Aorta (tissue), 5 donors: Measurements from ENCODE around the gene ARID5B. TPM values are rescaled to one million over a fixed set of nuclear protein-coding genes. Genes with fewer than 3 reads are reported as not detected.

Source experiments
- ATAC-seq: fragments of 200-7000 bp; cut with Tn5 transposase; one replicate; pipeline ENCODE4 v1.9.1; 2022; ENCODE audit warnings: moderate library complexity; ENCODE audit not compliant: low FRiP score
- DNase-seq, 2 donors: peaks; one replicate each; pipeline ENCODE4 v3.0.0-alpha.2; 2020
- H3K27ac ChIP-seq, 2 donors: one replicate each; pipeline ENCODE4 v1.5.1; 2013; ENCODE audit warnings: low read length in 2 of 2, mild to moderate bottlenecking in 2 of 2, moderate library complexity in 2 of 2, control low read depth in 1 of 2, inconsistent platforms in 1 of 2, low read depth in 1 of 2
- H3K27me3 ChIP-seq, 2 donors: one replicate each; pipeline ENCODE4 v1.6.1; 2013; ENCODE audit warnings: control low read depth in 1 of 2, low read length in 1 of 2, mild to moderate bottlenecking in 1 of 2, moderate library complexity in 1 of 2; ENCODE audit not compliant: insufficient read depth in 2 of 2, control insufficient read depth in 1 of 2
- H3K36me3 ChIP-seq, 2 donors: one replicate each; pipeline ENCODE4 v1.6.1; 2013; ENCODE audit warnings: control low read depth in 1 of 2, low read length in 1 of 2, mild to moderate bottlenecking in 1 of 2; ENCODE audit not compliant: insufficient read depth in 2 of 2, control insufficient read depth in 1 of 2
- H3K4me1 ChIP-seq, 2 donors: one replicate each; pipeline ENCODE4 v1.6.1; 2013; ENCODE audit warnings: low read length in 2 of 2, control low read depth in 1 of 2, mild to moderate bottlenecking in 1 of 2, moderate library complexity in 1 of 2; ENCODE audit not compliant: insufficient read depth in 2 of 2, control insufficient read depth in 1 of 2
- H3K4me3 ChIP-seq, 2 donors: one replicate each; pipeline ENCODE4 v1.5.1; 2013; ENCODE audit warnings: low read length in 2 of 2, control low read depth in 1 of 2, mild to moderate bottlenecking in 1 of 2
- H3K9me3 ChIP-seq: one replicate; pipeline ENCODE4 v1.6.1; 2013; ENCODE audit warnings: mild to moderate bottlenecking, low read length; ENCODE audit not compliant: control insufficient read depth
- WGBS, 2 donors: extraction: QIAGEN DNeasy Blood & Tissue Kit; methylation state at CpG; one replicate each; pipeline ENCODE4 v1.1.7; 2013; 5-methylcytosine and 5-hydroxymethylcytosine counted together
- intact Hi-C, 2 donors: fragments of 100-400 bp; cut with DNase I; formaldehyde crosslinking; loops; one replicate each; pipeline versions ENCODE4 v1.14.2 to v1.15.0; 2022
- polyA plus RNA-seq, 2 donors: library from polyadenylated mRNA; stranded (reverse); fragments of 200-250 nt; gene quantifications; one replicate each; pipeline ENCODE4 v1.2.3, GENCODE V29; 2013
- total RNA-seq, 2 donors: library from RNA; stranded (reverse); fragmentation: NEBNext Ultra II Directional; extraction: Animal tissue kit (Norgen Biotek cat#: 25700); gene quantifications; one replicate each; pipeline ENCODE4 v1.2.1, GENCODE V29; 2021
- donor health status: healthy with polysubstance abuse.
- donor health status: Bipolar disorder and iron deficiency.
- donor health status: DM: no; HTN: no; CAD: no.
- donor health status: DM: no; HTN: no; CAD: no.
- donor health status: DM: yes; HTN: yes; CAD: no.

Gene ARID5B
- total and polyA plus RNA-seq, 4 donors, result 7.8 to 143 (median 49.7) TPM

DNA sequence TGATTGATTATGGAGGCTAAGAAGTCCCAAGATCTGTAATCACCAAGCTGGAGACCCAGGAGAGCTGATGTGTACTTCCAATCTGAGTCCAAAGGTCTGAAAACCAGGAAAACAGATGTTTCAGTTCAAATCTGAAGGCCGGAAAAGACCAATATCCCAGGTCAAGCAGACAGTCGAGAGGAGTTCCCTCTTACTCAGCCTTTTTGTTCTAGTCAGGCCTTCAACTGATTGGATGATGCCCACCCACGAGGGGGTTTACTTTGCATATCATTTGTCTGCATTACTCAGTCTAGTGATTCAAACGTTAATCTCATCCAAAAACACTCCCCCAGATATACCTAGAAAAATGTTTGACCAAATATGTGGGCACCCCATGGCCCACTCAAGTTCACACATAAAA, 7.4 kb upstream of the ARID5B start:
- H3K27ac ChIP-seq, result no peak overlapping the region
- no peaks in the 10 kb centered on the region for H3K4me1 ChIP-seq
- WGBS, 2 donors, result 81 to 90% methylated on average over 4 of the region's 4 CpGs
- no peaks in the 10 kb centered on the region for H3K9me3 ChIP-seq
- H3K4me3 ChIP-seq, result no peak overlapping the region
- ATAC-seq (no peak), DNase-seq (no peak)
- no peaks in the 10 kb centered on the region for H3K27me3 ChIP-seq
- no peaks in the 10 kb centered on the region for H3K36me3 ChIP-seq
- intact Hi-C loops, result no loop called here

- Histone ChIP-seq H3K4me3 (no peak overlapping the region), H3K27ac (no peak overlapping the region), H3K9me3 (no peaks in the 10 kb centered on the region), H3K36me3 (no peaks in the 10 kb centered on the region), H3K4me1 (peaks cover 0 to 1% of the 10 kb centered on the region in 2 donors), H3K27me3 (no peaks in the 10 kb centered on the region)
- ATAC-seq, result no peak
- 89 to 92% methylated on average over 6 of the region's 6 CpGs for WGBS, 2 donors
- intact Hi-C loops, result loop anchor here in 1 of 2 donors (5.0 kb wide), 2 partner anchors 59 to 346 kb away; no protein-coding TSS in a partner anchor
- no peak for DNase-seq
These were observed 5.5 kb upstream of the ARID5B start for GRCh38 chr10:61895898-61896600.

- peak; percentile 84 for ATAC-seq
- intact Hi-C loops, result loop anchor here in 1 of 2 donors (5.0 kb wide), 2 partner anchors 60 to 345 kb away; no protein-coding TSS in a partner anchor
- 19 to 24% methylated on average over 32 of the region's 32 CpGs for WGBS, 2 donors
These were observed 4.4 kb upstream of the ARID5B start for GRCh38 chr10:61896854-61897661.

DNA sequence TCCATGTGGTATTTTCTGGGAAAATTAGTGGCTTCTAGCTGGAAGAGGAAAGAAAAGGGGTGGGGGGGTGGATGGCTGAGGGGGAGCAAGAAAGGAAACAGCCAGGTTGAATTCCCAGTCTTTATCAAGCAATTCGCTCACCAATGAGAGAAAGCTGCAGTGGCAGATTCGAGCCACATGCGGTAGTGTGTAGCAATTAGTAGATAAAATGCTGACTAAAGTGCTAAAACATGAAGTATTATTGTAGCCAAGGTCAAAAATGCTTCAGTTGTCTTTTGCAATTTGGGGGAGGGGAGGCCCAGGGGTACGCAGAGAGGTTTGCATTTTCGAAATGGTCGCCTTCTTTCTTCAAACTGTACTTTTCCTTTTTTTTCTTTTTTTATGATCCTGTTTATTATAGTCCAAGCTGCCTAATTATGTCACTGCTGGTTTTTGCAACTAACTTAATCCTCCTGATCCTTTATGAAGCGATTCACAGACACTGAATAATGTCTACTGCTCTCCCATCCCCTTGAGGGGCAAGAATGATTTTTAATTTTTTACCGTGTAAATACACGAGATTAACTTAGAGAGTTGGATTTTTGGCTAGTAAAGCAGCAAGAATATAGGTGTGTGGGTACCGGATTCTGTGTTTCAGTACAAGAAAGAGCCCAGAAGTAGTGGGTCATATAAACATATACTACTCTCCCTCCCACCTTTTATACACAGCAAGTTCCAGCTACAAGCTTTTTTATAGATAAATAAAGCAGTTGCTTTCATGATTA, 3.6 kb upstream of the ARID5B start:
- intact Hi-C loops, result loop anchor here in 1 of 2 donors (5.0 kb wide), 2 partner anchors 61 to 344 kb away; no protein-coding TSS in a partner anchor
- peak; percentile 67 for ATAC-seq
- peak overlapping the region in 1 of 2 donors; percentile 6 for H3K4me3 ChIP-seq
- no peaks in the 10 kb centered on the region for H3K9me3 ChIP-seq
- H3K4me1 ChIP-seq, result peaks cover 0 to 1% of the 10 kb centered on the region in 2 donors
- WGBS, 2 donors, result 41 to 49% methylated on average over 10 of the region's 10 CpGs
- H3K36me3 ChIP-seq, result no peaks in the 10 kb centered on the region
- no peak overlapping the region for H3K27ac ChIP-seq
- no peaks in the 10 kb centered on the region for H3K27me3 ChIP-seq
- DNase-seq, result peak in 1 of 2 donors; percentile 57

More at GRCh38 chr10:61896854-61897661, 4.4 kb upstream of the ARID5B start:
- peaks cover 0 to 1% of the 10 kb centered on the region in 2 donors for H3K4me1 ChIP-seq
- no peaks in the 10 kb centered on the region for H3K27me3 ChIP-seq
- H3K36me3 ChIP-seq, result no peaks in the 10 kb centered on the region
- no peaks in the 10 kb centered on the region for H3K9me3 ChIP-seq
- H3K4me3 ChIP-seq, result peak overlapping the region in 1 of 2 donors; percentile 6
- H3K27ac ChIP-seq, result peak overlapping the region in 1 of 2 donors; percentile 4
- DNase-seq, result peak; percentile 76 to 81

- H3K27me3 ChIP-seq, result no peaks in the 10 kb centered on the region
- no peak overlapping the region for H3K4me3 ChIP-seq
- intact Hi-C loops, result loop anchor here in 1 of 2 donors (5.0 kb wide), 2 partner anchors 61 to 344 kb away; no protein-coding TSS in a partner anchor
- H3K27ac ChIP-seq, result no peak overlapping the region
- H3K9me3 ChIP-seq, result no peaks in the 10 kb centered on the region
- no peak for DNase-seq
- WGBS, 2 donors, result 52 to 61% methylated on average over 2 of the region's 2 CpGs
- H3K4me1 ChIP-seq, result peaks cover 0 to 1% of the 10 kb centered on the region in 2 donors
- ATAC-seq, result no peak
- H3K36me3 ChIP-seq, result no peaks in the 10 kb centered on the region
These were observed 3.1 kb upstream of the ARID5B start for GRCh38 chr10:61898435-61898778.

DNA sequence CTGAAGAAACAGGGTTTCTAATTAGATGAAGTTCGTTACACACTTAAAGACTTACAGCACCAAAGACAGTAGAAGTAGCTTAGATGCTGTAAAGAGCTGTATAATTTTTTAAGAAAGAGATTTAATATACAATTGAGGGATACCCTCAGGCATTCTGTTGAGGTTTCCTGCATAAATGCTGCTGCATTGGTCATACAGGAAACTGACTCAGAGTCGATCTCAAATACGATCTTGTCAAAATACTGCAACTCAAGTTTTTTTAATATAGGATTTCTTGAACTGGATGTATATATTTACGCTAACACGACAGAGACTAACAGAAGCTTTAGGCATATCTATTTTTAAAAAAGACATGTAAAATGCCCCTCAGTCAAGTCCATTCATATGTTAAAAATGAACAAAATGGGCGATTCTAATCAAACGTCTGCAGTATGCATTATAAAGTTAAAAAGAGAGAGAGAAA, 2.4 kb upstream of the ARID5B start:
- intact Hi-C loops, result loop anchor here in 1 of 2 donors (5.0 kb wide), 2 partner anchors 62 to 343 kb away; no protein-coding TSS in a partner anchor
- ATAC-seq (no peak), DNase-seq (no peak)
- Histone ChIP-seq H3K27ac (no peak overlapping the region), H3K4me3 (no peak overlapping the region), H3K36me3 (no peaks in the 10 kb centered on the region), H3K4me1 (peaks cover 0 to 1% of the 10 kb centered on the region in 2 donors), H3K9me3 (no peaks in the 10 kb centered on the region), H3K27me3 (no peaks in the 10 kb centered on the region)
- 53 to 56% methylated on average over 7 of the region's 7 CpGs for whole genome bisulfite sequencing, 2 donors

GRCh38 chr10:61899663-61899996, 1.9 kb upstream of the ARID5B start:
- Histone ChIP-seq H3K36me3 (no peaks in the 10 kb centered on the region), H3K27ac (no peak overlapping the region), H3K9me3 (no peaks in the 10 kb centered on the region), H3K4me3 (peak overlapping the region; percentile 90 to 95), H3K4me1 (peaks cover 0 to 1% of the 10 kb centered on the region in 2 donors), H3K27me3 (no peaks in the 10 kb centered on the region)
- ATAC-seq, result no peak
- intact Hi-C loops, result loop anchor here in 1 of 2 donors (5.0 kb wide), 2 partner anchors 62 to 343 kb away; no protein-coding TSS in a partner anchor
- 8 to 11% methylated on average over 7 of the region's 7 CpGs for WGBS, 2 donors
- no peak for DNase-seq
